Measurements from ENCODE around the gene BABAM2.

- peak; percentile 47 for TF ChIP-seq CTCF (conservative IDR thresholded peaks at IDR 0.05; ENCODE audit: low read depth, low read length)
- TF ChIP-seq EZH2phosphoT487 (IDR thresholded peaks at IDR 0.05; ENCODE audit: borderline replicate concordance, low read length): 0 out of 2 replicates have a peak, but pooled peaks have one; percentile 34
- no peak for TF ChIP-seq EZH2 (IDR thresholded peaks at IDR 0.05; ENCODE audit: low read length, unreplicated experiment)
Observed at GRCh38 chr2:27954771-27955383, 64.3 kb downstream of the BABAM2 start.

Measured in PC-3 (cell line).